ENCODE measurements around the gene CCNB1.
"Not testable (repeated sequence)": the region's sequence is repeated elsewhere in the genome, so short reads cannot be mapped to it uniquely, and the experiment has no call there.

Gene CCNB1

GRCh38 chr5:69148981-69149675 is 17.8 kb upstream of the CCNB1 start:
- H3K4me1 ChIP-seq (ENCODE audit: control insufficient read depth, insufficient read depth, low read length) = no peaks in the 10 kb centered on the region
- no peaks in the 10 kb centered on the region for H3K27me3 ChIP-seq (ENCODE audit: control insufficient read depth, insufficient read depth, low read length)
- H3K9ac ChIP-seq (ENCODE audit: low read depth, low read length) = no peak overlapping the region
- no peaks in the 10 kb centered on the region for H3K9me3 ChIP-seq (ENCODE audit: control insufficient read depth, insufficient read depth, low read length)
- no peak overlapping the region for H3K4me3 ChIP-seq (ENCODE audit: low read depth, low read length)
- H3K36me3 ChIP-seq (ENCODE audit: control insufficient read depth, insufficient read depth, low read length) = no peaks in the 10 kb centered on the region

GRCh38 chr5:69149676-69150010 is 17.3 kb upstream of the CCNB1 start:
- H3K9ac ChIP-seq (ENCODE audit: low read depth, low read length) = no peak overlapping the region

GRCh38 chr5:69152731-69153130 is 14.2 kb upstream of the CCNB1 start:
- Histone ChIP-seq H3K9ac (ENCODE audit: low read depth, low read length) (no peak overlapping the region), H3K36me3 (ENCODE audit: control insufficient read depth, insufficient read depth, low read length) (no peaks in the 10 kb centered on the region), H3K27me3 (ENCODE audit: control insufficient read depth, insufficient read depth, low read length) (no peaks in the 10 kb centered on the region), H3K4me3 (ENCODE audit: low read depth, low read length) (no peak overlapping the region), H3K9me3 (ENCODE audit: control insufficient read depth, insufficient read depth, low read length) (no peaks in the 10 kb centered on the region), H3K4me1 (ENCODE audit: control insufficient read depth, insufficient read depth, low read length) (no peaks in the 10 kb centered on the region)

More at GRCh38 chr5:69149676-69150010, 17.3 kb upstream of the CCNB1 start:
- no peaks in the 10 kb centered on the region for H3K9me3 ChIP-seq (ENCODE audit: control insufficient read depth, insufficient read depth, low read length)
- no peaks in the 10 kb centered on the region for H3K36me3 ChIP-seq (ENCODE audit: control insufficient read depth, insufficient read depth, low read length)
- H3K27me3 ChIP-seq (ENCODE audit: control insufficient read depth, insufficient read depth, low read length) = no peaks in the 10 kb centered on the region
- H3K4me1 ChIP-seq (ENCODE audit: control insufficient read depth, insufficient read depth, low read length) = no peaks in the 10 kb centered on the region
- no peak overlapping the region for H3K4me3 ChIP-seq (ENCODE audit: low read depth, low read length)

GRCh38 chr5:69156456-69156855 is 10.5 kb upstream of the CCNB1 start:
- Histone ChIP-seq H3K36me3 (ENCODE audit: control insufficient read depth, insufficient read depth, low read length) (no peaks in the 10 kb centered on the region), H3K27me3 (ENCODE audit: control insufficient read depth, insufficient read depth, low read length) (no peaks in the 10 kb centered on the region), H3K4me1 (ENCODE audit: control insufficient read depth, insufficient read depth, low read length) (no peaks in the 10 kb centered on the region), H3K9me3 (ENCODE audit: control insufficient read depth, insufficient read depth, low read length) (no peaks in the 10 kb centered on the region), H3K4me3 (ENCODE audit: low read depth, low read length) (no peak overlapping the region), H3K9ac (ENCODE audit: low read depth, low read length) (no peak overlapping the region)

GRCh38 chr5:69158039-69158438 is 8.9 kb upstream of the CCNB1 start:
- Histone ChIP-seq H3K36me3 (ENCODE audit: control insufficient read depth, insufficient read depth, low read length) (no peaks in the 10 kb centered on the region), H3K9ac (ENCODE audit: low read depth, low read length) (no peak overlapping the region), H3K4me1 (ENCODE audit: control insufficient read depth, insufficient read depth, low read length) (no peaks in the 10 kb centered on the region), H3K27me3 (ENCODE audit: control insufficient read depth, insufficient read depth, low read length) (no peaks in the 10 kb centered on the region), H3K9me3 (ENCODE audit: control insufficient read depth, insufficient read depth, low read length) (no peaks in the 10 kb centered on the region), H3K4me3 (ENCODE audit: low read depth, low read length) (no peak overlapping the region)

GRCh38 chr5:69160651-69161050 is 6.3 kb upstream of the CCNB1 start:
- no peaks in the 10 kb centered on the region for H3K9me3 ChIP-seq (ENCODE audit: control insufficient read depth, insufficient read depth, low read length)
- no peaks in the 10 kb centered on the region for H3K4me1 ChIP-seq (ENCODE audit: control insufficient read depth, insufficient read depth, low read length)
- H3K9ac ChIP-seq (ENCODE audit: low read depth, low read length) = no peak overlapping the region
- no peaks in the 10 kb centered on the region for H3K27me3 ChIP-seq (ENCODE audit: control insufficient read depth, insufficient read depth, low read length)
- H3K36me3 ChIP-seq (ENCODE audit: control insufficient read depth, insufficient read depth, low read length) = no peaks in the 10 kb centered on the region
- no peak overlapping the region for H3K4me3 ChIP-seq (ENCODE audit: low read depth, low read length)

- peak overlapping the region; percentile 98 for H3K4me3 ChIP-seq (ENCODE audit: low read depth, low read length)
- H3K27me3 ChIP-seq (ENCODE audit: control insufficient read depth, insufficient read depth, low read length) = no peaks in the 10 kb centered on the region
- H3K36me3 ChIP-seq (ENCODE audit: control insufficient read depth, insufficient read depth, low read length) = peaks cover 30% of the 10 kb centered on the region
- H3K9ac ChIP-seq (ENCODE audit: low read depth, low read length) = peak overlapping the region; percentile 99
- H3K4me1 ChIP-seq (ENCODE audit: control insufficient read depth, insufficient read depth, low read length) = peaks cover 7% of the 10 kb centered on the region
- no peaks in the 10 kb centered on the region for H3K9me3 ChIP-seq (ENCODE audit: control insufficient read depth, insufficient read depth, low read length)
Measured at GRCh38 chr5:69167493-69167855, 524 bp downstream of the CCNB1 start.

- Histone ChIP-seq H3K9me3 (ENCODE audit: control insufficient read depth, insufficient read depth, low read length) (no peaks in the 10 kb centered on the region), H3K27me3 (ENCODE audit: control insufficient read depth, insufficient read depth, low read length) (no peaks in the 10 kb centered on the region), H3K9ac (ENCODE audit: low read depth, low read length) (peak overlapping the region; percentile 99), H3K4me1 (ENCODE audit: control insufficient read depth, insufficient read depth, low read length) (peaks cover 7% of the 10 kb centered on the region), H3K36me3 (ENCODE audit: control insufficient read depth, insufficient read depth, low read length) (peaks cover 30% of the 10 kb centered on the region), H3K4me3 (ENCODE audit: low read depth, low read length) (peak overlapping the region; percentile 98)
Measured at GRCh38 chr5:69167929-69168328, 979 bp downstream of the CCNB1 start.

- H3K36me3 ChIP-seq (ENCODE audit: control insufficient read depth, insufficient read depth, low read length) = peaks cover 52% of the 10 kb centered on the region
- no peak overlapping the region for H3K4me3 ChIP-seq (ENCODE audit: low read depth, low read length)
- no peaks in the 10 kb centered on the region for H3K9me3 ChIP-seq (ENCODE audit: control insufficient read depth, insufficient read depth, low read length)
- H3K4me1 ChIP-seq (ENCODE audit: control insufficient read depth, insufficient read depth, low read length) = peaks cover 7% of the 10 kb centered on the region
- no peak overlapping the region for H3K9ac ChIP-seq (ENCODE audit: low read depth, low read length)
- H3K27me3 ChIP-seq (ENCODE audit: control insufficient read depth, insufficient read depth, low read length) = no peaks in the 10 kb centered on the region
Measured at GRCh38 chr5:69170495-69170894, 3.5 kb downstream of the CCNB1 start.

- Histone ChIP-seq H3K4me3 (ENCODE audit: low read depth, low read length) (no peak overlapping the region), H3K36me3 (ENCODE audit: control insufficient read depth, insufficient read depth, low read length) (peaks cover 54% of the 10 kb centered on the region)
Measured at GRCh38 chr5:69170969-69171368, 4.0 kb downstream of the CCNB1 start.

GRCh38 chr5:69181659-69182293 is 14.8 kb downstream of the CCNB1 start:
- not testable (repeated sequence) for H3K9me3 ChIP-seq (ENCODE audit: control insufficient read depth, insufficient read depth, low read length)

More at GRCh38 chr5:69170969-69171368, 4.0 kb downstream of the CCNB1 start:
- Histone ChIP-seq H3K9ac (ENCODE audit: low read depth, low read length) (no peak overlapping the region), H3K27me3 (ENCODE audit: control insufficient read depth, insufficient read depth, low read length) (no peaks in the 10 kb centered on the region), H3K4me1 (ENCODE audit: control insufficient read depth, insufficient read depth, low read length) (peaks cover 6% of the 10 kb centered on the region), H3K9me3 (ENCODE audit: control insufficient read depth, insufficient read depth, low read length) (no peaks in the 10 kb centered on the region)

GRCh38 chr5:69184621-69185020 is 17.7 kb downstream of the CCNB1 start:
- no peak overlapping the region for H3K9ac ChIP-seq (ENCODE audit: low read depth, low read length)
- H3K27me3 ChIP-seq (ENCODE audit: control insufficient read depth, insufficient read depth, low read length) = no peaks in the 10 kb centered on the region
- no peaks in the 10 kb centered on the region for H3K9me3 ChIP-seq (ENCODE audit: control insufficient read depth, insufficient read depth, low read length)
- no peak overlapping the region for H3K4me3 ChIP-seq (ENCODE audit: low read depth, low read length)
- no peaks in the 10 kb centered on the region for H3K4me1 ChIP-seq (ENCODE audit: control insufficient read depth, insufficient read depth, low read length)
- H3K36me3 ChIP-seq (ENCODE audit: control insufficient read depth, insufficient read depth, low read length) = no peaks in the 10 kb centered on the region

More at GRCh38 chr5:69181659-69182293, 14.8 kb downstream of the CCNB1 start:
- not testable (repeated sequence) for H3K36me3 ChIP-seq (ENCODE audit: control insufficient read depth, insufficient read depth, low read length); H3K4me1 ChIP-seq (ENCODE audit: control insufficient read depth, insufficient read depth, low read length); H3K27me3 ChIP-seq (ENCODE audit: control insufficient read depth, insufficient read depth, low read length); H3K4me3 ChIP-seq (ENCODE audit: low read depth, low read length); H3K9ac ChIP-seq (ENCODE audit: low read depth, low read length)

Data from iPS-15b (cell line).